Common myeloid progenitor, CD34-positive (primary cell): Measurements from ENCODE around the gene PLEKHG3.

Source experiments
- CTCF ChIA-PET: fragments of 350-600 bp; sonication (Branson Sonifier 250); formaldehyde crosslinking; loops from one replicate; lab custom pipeline; 2021; ENCODE audit warnings: antibody characterized with exemption; lab: Charles Lee
- POLR2A ChIA-PET: fragments of 350-600 bp; sonication (Branson Sonifier 250); formaldehyde crosslinking; loops from one replicate; lab custom pipeline; 2021; ENCODE audit warnings: antibody characterized with exemption; lab: Charles Lee
- DNase-seq, 3 donors: peaks; one replicate each; pipeline versions ENCODE4 v3.0.0 to v3.0.0-alpha.2; 2013
- H3K27ac ChIP-seq, 2 experiments: 1 replicate in 1 of 2; 2 replicates in 1 of 2; pipeline ENCODE4 v1.7.0; 2013; ENCODE audit warnings: inconsistent platforms in 2 of 2, low read length in 2 of 2, mild to moderate bottlenecking in 2 of 2, low read depth in 1 of 2, moderate library complexity in 1 of 2; ENCODE audit not compliant: severe bottlenecking in 2 of 2, insufficient read depth in 1 of 2, poor library complexity in 1 of 2
- H3K27me3 ChIP-seq, 5 experiments: replicated peaks in 2 of 5; 1 replicate in 3 of 5; 2 replicates in 2 of 5; pipeline versions ENCODE4 v1.6.1 to v1.7.0; 2013; ENCODE audit warnings: low read length in 4 of 5, mild to moderate bottlenecking in 2 of 5, moderate library complexity in 2 of 5, inconsistent platforms in 1 of 5; ENCODE audit not compliant: insufficient read depth in 5 of 5, control insufficient read depth in 4 of 5
- H3K36me3 ChIP-seq, 4 experiments: 1 replicate in 2 of 4; 2 replicates in 2 of 4; pipeline versions ENCODE4 v1.6.1 to v1.7.0; 2013; ENCODE audit warnings: low read length in 3 of 4, control low read depth in 1 of 4, mild to moderate bottlenecking in 1 of 4; ENCODE audit not compliant: control insufficient read depth in 4 of 4, insufficient read depth in 4 of 4
- H3K4me1 ChIP-seq, 4 experiments: 1 replicate in 3 of 4; 2 replicates in 1 of 4; pipeline versions ENCODE4 v1.6.1 to v1.7.1; 2013; ENCODE audit warnings: low read length in 3 of 4, mild to moderate bottlenecking in 3 of 4, control low read depth in 1 of 4, inconsistent platforms in 1 of 4, moderate library complexity in 1 of 4; ENCODE audit not compliant: control insufficient read depth in 4 of 4, insufficient read depth in 4 of 4; ENCODE audit errors: control extremely low read depth in 1 of 4
- H3K4me3 ChIP-seq, 7 experiments: 1 replicate in 4 of 7; 2 replicates in 3 of 7; pipeline versions ENCODE4 v1.5.1 to v1.7.0; 2013; ENCODE audit warnings: mild to moderate bottlenecking in 7 of 7, low read length in 6 of 7, moderate library complexity in 6 of 7, inconsistent platforms in 2 of 7, low read depth in 2 of 7, control low read depth in 1 of 7; ENCODE audit not compliant: insufficient read depth in 4 of 7, control insufficient read depth in 1 of 7; ENCODE audit errors: extremely low read depth in 1 of 7
- H3K9me3 ChIP-seq, 5 experiments: 1 replicate in 4 of 5; 2 replicates in 1 of 5; pipeline versions ENCODE4 v1.6.1 to v1.7.1; 2013; ENCODE audit warnings: low read length in 4 of 5, mild to moderate bottlenecking in 2 of 5, inconsistent platforms in 1 of 5, low read depth in 1 of 5, moderate library complexity in 1 of 5; ENCODE audit not compliant: control insufficient read depth in 4 of 5, insufficient read depth in 2 of 5; ENCODE audit errors: control extremely low read depth in 1 of 5
- WGBS: methylation state at CpG from one replicate; pipeline ENCODE4 v1.1.5; 2013; ENCODE audit not compliant: insufficient coverage; 5-methylcytosine and 5-hydroxymethylcytosine counted together

Gene PLEKHG3

GRCh38 chr14:64753374-64753773, 49.1 kb downstream of the PLEKHG3 start:
- H3K4me1 ChIP-seq, result peaks cover 0 to 3% (median 0%) of the 10 kb centered on the region in 4 experiments
- H3K27me3 ChIP-seq, result peaks cover 0 to 6% (median 0%) of the 10 kb centered on the region in 5 experiments
- CTCF ChIA-PET, result no interaction called here
- H3K36me3 ChIP-seq, result peaks cover 0 to 5% (median 0%) of the 10 kb centered on the region in 4 experiments
- WGBS, result 93% methylated on average over 12 of the region's 13 CpGs
- no peaks in the 10 kb centered on the region for H3K9me3 ChIP-seq
- no peak for DNase-seq
- POLR2A ChIA-PET, result no interaction called here
- H3K4me3 ChIP-seq, result no peak overlapping the region
- no peak overlapping the region for H3K27ac ChIP-seq

GRCh38 chr14:64753999-64754398, 49.8 kb downstream of the PLEKHG3 start:
- no peak overlapping the region for H3K4me3 ChIP-seq
- no peak overlapping the region for H3K27ac ChIP-seq
- H3K27me3 ChIP-seq, result peaks cover 0 to 6% (median 0%) of the 10 kb centered on the region in 5 experiments
- ChIA-PET POLR2A (no interaction called here), CTCF (interaction anchor here (1.4 kb wide), 1 partner anchor 82 kb away, joined by 3 read pairs; no protein-coding TSS in a partner anchor)
- H3K4me1 ChIP-seq, result peaks cover 0 to 3% (median 0%) of the 10 kb centered on the region in 4 experiments
- H3K36me3 ChIP-seq, result no peaks in the 10 kb centered on the region
- 100% methylated on average over 1 of the region's 4 CpGs for WGBS
- no peaks in the 10 kb centered on the region for H3K9me3 ChIP-seq
- no peak for DNase-seq

GRCh38 chr14:64754685-64755084, 50.5 kb downstream of the PLEKHG3 start:
- Histone ChIP-seq H3K4me3 (no peak overlapping the region), H3K36me3 (no peaks in the 10 kb centered on the region), H3K27ac (no peak overlapping the region), H3K4me1 (peaks cover 0 to 3% (median 0%) of the 10 kb centered on the region in 4 experiments), H3K9me3 (no peaks in the 10 kb centered on the region), H3K27me3 (peaks cover 0 to 6% (median 0%) of the 10 kb centered on the region in 5 experiments)
- ChIA-PET CTCF (interaction anchor here (1.4 to 1.5 kb wide), 2 partner anchors 10 to 83 kb away, joined by 3 read pairs; no protein-coding TSS in a partner anchor), POLR2A (no interaction called here)
- 83% methylated on average over 5 of the region's 5 CpGs for WGBS
- DNase-seq, result no peak

GRCh38 chr14:64755781-64756221, 51.6 kb downstream of the PLEKHG3 start:
- POLR2A ChIA-PET, result no interaction called here
- Histone ChIP-seq H3K9me3 (no peaks in the 10 kb centered on the region), H3K4me3 (no peak overlapping the region), H3K27me3 (peaks cover 0 to 10% (median 0%) of the 10 kb centered on the region in 5 experiments), H3K4me1 (peaks cover 0 to 3% (median 0%) of the 10 kb centered on the region in 4 experiments), H3K27ac (no peak overlapping the region), H3K36me3 (no peaks in the 10 kb centered on the region)
- no peak for DNase-seq
- 94% methylated on average over 8 of the region's 9 CpGs for WGBS
- CTCF ChIA-PET, result interaction anchor here (0.7 to 1.5 kb wide), 2 partner anchors 9 to 14 kb away, joined by 3 read pairs; no protein-coding TSS in a partner anchor

GRCh38 chr14:64756712-64757111, 52.5 kb downstream of the PLEKHG3 start:
- no peak overlapping the region for H3K27ac ChIP-seq
- CTCF ChIA-PET, result interaction anchor here (0.7 to 1.4 kb wide), 3 partner anchors 15 to 135 kb away, joined by 3 to 4 read pairs (median 3); no protein-coding TSS in a partner anchor
- H3K9me3 ChIP-seq, result no peaks in the 10 kb centered on the region
- POLR2A ChIA-PET, result no interaction called here
- no peak for DNase-seq
- H3K4me1 ChIP-seq, result peaks cover 0 to 11% (median 1%) of the 10 kb centered on the region in 4 experiments
- no peak overlapping the region for H3K4me3 ChIP-seq
- H3K27me3 ChIP-seq, result peaks cover 0 to 17% (median 0%) of the 10 kb centered on the region in 5 experiments
- WGBS, result 98% methylated on average over 5 of the region's 5 CpGs
- H3K36me3 ChIP-seq, result no peaks in the 10 kb centered on the region

GRCh38 chr14:64757601-64758000, 53.4 kb downstream of the PLEKHG3 start:
- no peak overlapping the region for H3K4me3 ChIP-seq
- WGBS, result no CpG with 5 or more reads among the region's 3 CpGs
- H3K27me3 ChIP-seq, result peaks cover 0 to 20% (median 0%) of the 10 kb centered on the region in 5 experiments
- no peak for DNase-seq
- peaks cover 0 to 20% (median 10%) of the 10 kb centered on the region in 4 experiments for H3K4me1 ChIP-seq
- H3K36me3 ChIP-seq, result no peaks in the 10 kb centered on the region
- ChIA-PET CTCF (interaction anchor here (0.7 to 2.1 kb wide), 3 partner anchors 11 to 135 kb away, joined by 3 to 6 read pairs (median 4); no protein-coding TSS in a partner anchor), POLR2A (no interaction called here)
- H3K9me3 ChIP-seq, result no peaks in the 10 kb centered on the region
- H3K27ac ChIP-seq, result no peak overlapping the region

GRCh38 chr14:64758025-64758521, 53.8 kb downstream of the PLEKHG3 start:
- 94% methylated on average over 2 of the region's 3 CpGs for whole genome bisulfite sequencing
- ChIA-PET CTCF (interaction anchor here (2.1 to 4.7 kb wide), 2 partner anchors 11 to 86 kb away, joined by 6 to 50 read pairs; no protein-coding TSS in a partner anchor), POLR2A (no interaction called here)
- Histone ChIP-seq H3K27ac (no peak overlapping the region), H3K9me3 (no peaks in the 10 kb centered on the region), H3K4me3 (no peak overlapping the region), H3K36me3 (no peaks in the 10 kb centered on the region), H3K4me1 (peaks cover 0 to 25% (median 11%) of the 10 kb centered on the region in 4 experiments), H3K27me3 (peaks cover 0 to 23% (median 0%) of the 10 kb centered on the region in 5 experiments)
- no peak for DNase-seq
